H1 (cell line): ENCODE results near the gene PPRC1. TPM values are rescaled to one million over a fixed set of nuclear protein-coding genes. Genes with fewer than 3 reads are reported as not detected.
A peak's percentile ranks its signal among the peaks of the same experiment; 100 is the strongest.

Experiments
- CTCF ChIA-PET: fragments of 300-600 bp; sonication (Branson Sonifier 250); formaldehyde crosslinking; loops from one replicate; lab custom pipeline; 2021; ENCODE audit not compliant: partially characterized antibody; lab: Charles Lee
- POLR2A ChIA-PET: fragments of 300-600 bp; sonication (Branson Sonifier 250); formaldehyde crosslinking; loops from one replicate; lab custom pipeline; 2021; ENCODE audit warnings: inconsistent platforms; ENCODE audit not compliant: partially characterized antibody; lab: Charles Lee
- DNase-seq, 2 experiments: peaks; one replicate each; pipeline versions ENCODE4 v3.0.0 to v3.0.0-alpha.2; 2010 to 2022; ENCODE audit warnings: low spot score in 2 of 2, low read depth in 1 of 2, mixed read lengths in 1 of 2
- FAIRE-seq: peaks from 2 replicates; lab custom pipeline; 2011; peaks lifted over from hg19 to GRCh38; lab: Jason Lieb, UNC
- H2AFZ ChIP-seq: 2 replicates; pipeline ENCODE4 v1.8.1; 2012; ENCODE audit warnings: low read length, inconsistent platforms
- H2AK5ac ChIP-seq: 2 replicates; pipeline ENCODE4 v1.6.1; 2013; ENCODE audit warnings: low read depth, low read length
- H2BK120ac ChIP-seq: replicated peaks from 2 replicates; pipeline ENCODE3; 2013; ENCODE audit warnings: low read depth, low read length, inconsistent platforms
- H2BK12ac ChIP-seq: 2 replicates; pipeline ENCODE4 v1.6.1; 2013; ENCODE audit warnings: low read depth, low read length
- H2BK15ac ChIP-seq: 2 replicates; pipeline ENCODE4 v1.6.1; 2013; ENCODE audit warnings: low read length
- H2BK20ac ChIP-seq: 2 replicates; pipeline ENCODE4 v1.6.1; 2013; ENCODE audit warnings: low read length
- H2BK5ac ChIP-seq: 2 replicates; pipeline ENCODE4 v1.6.1; 2013; ENCODE audit warnings: low read depth, low read length
- H3K14ac ChIP-seq: 2 replicates; pipeline ENCODE4 v1.6.1; 2013; ENCODE audit warnings: inconsistent platforms; ENCODE audit not compliant: insufficient read length
- H3K18ac ChIP-seq: 2 replicates; pipeline ENCODE4 v1.6.1; 2013; ENCODE audit warnings: low read length; ENCODE audit errors: extremely low read depth
- H3K23ac ChIP-seq: 2 replicates; pipeline ENCODE4 v1.6.1; 2013; ENCODE audit warnings: inconsistent platforms; ENCODE audit not compliant: insufficient read length
- H3K23me2 ChIP-seq: 2 replicates; pipeline ENCODE4 v1.6.1; 2013; ENCODE audit warnings: low read depth, low read length
- H3K27ac ChIP-seq: 2 replicates; pipeline ENCODE4 v1.6.1; 2011; ENCODE audit warnings: low read depth, low read length, inconsistent platforms
- H3K27me3 ChIP-seq, 4 experiments: replicated peaks in 1 of 4; 1 replicate in 1 of 4; 2 replicates in 3 of 4; pipeline versions ENCODE4 v1.6.1 to v1.8.1; 2011 to 2013; ENCODE audit warnings: low read length in 3 of 4, mild to moderate bottlenecking in 3 of 4, inconsistent platforms in 2 of 4, mixed read lengths in 2 of 4, moderate library complexity in 1 of 4; ENCODE audit not compliant: control insufficient read depth in 3 of 4, insufficient read depth in 3 of 4; ENCODE audit errors: extremely low read depth in 1 of 4
- H3K36me3 ChIP-seq, 4 experiments: 2 replicates each; pipeline versions ENCODE4 v1.6.1 to v1.8.1; 2011 to 2013; ENCODE audit warnings: mild to moderate bottlenecking in 4 of 4, low read length in 3 of 4, moderate library complexity in 2 of 4, control low read depth in 1 of 4, inconsistent platforms in 1 of 4; ENCODE audit not compliant: insufficient read depth in 4 of 4, control insufficient read depth in 2 of 4
- H3K4ac ChIP-seq: replicated peaks from 2 replicates; pipeline ENCODE3; 2013; ENCODE audit warnings: low read length, low read depth, mixed read lengths, inconsistent platforms; ENCODE audit not compliant: insufficient read length
- H3K4me1 ChIP-seq, 4 experiments: replicated peaks in 1 of 4; 1 replicate in 1 of 4; 2 replicates in 3 of 4; pipeline versions ENCODE4 v1.6.1 to v1.8.1; 2011 to 2013; ENCODE audit warnings: low read length in 3 of 4, inconsistent platforms in 2 of 4, mixed read lengths in 1 of 4; ENCODE audit not compliant: insufficient read depth in 4 of 4, control insufficient read depth in 3 of 4
- H3K4me2 ChIP-seq, 2 experiments: 2 replicates each; pipeline versions ENCODE4 v1.6.1 to v1.8.1; 2011 to 2013; ENCODE audit warnings: low read depth in 2 of 2, low read length in 2 of 2, control low read depth in 1 of 2, inconsistent platforms in 1 of 2, mild to moderate bottlenecking in 1 of 2; ENCODE audit not compliant: insufficient read depth in 1 of 2
- H3K4me3 ChIP-seq, 4 experiments: fragments of 200-600, 300-600 bp in 1 of 4; sonication (generic), shearing (Covaris generic), sonication (Bioruptor Twin) in 1 of 4; 2 replicates each; pipeline versions ENCODE4 v1.5.1 to v1.8.1; 2011 to 2016; ENCODE audit warnings: low read length in 4 of 4, low read depth in 3 of 4, control low read depth in 2 of 4, inconsistent platforms in 2 of 4, mild to moderate bottlenecking in 2 of 4, mixed read lengths in 1 of 4, moderate library complexity in 1 of 4; ENCODE audit not compliant: insufficient read depth in 2 of 4; ENCODE audit errors: extremely low read depth in 1 of 4
- H3K56ac ChIP-seq: replicated peaks from 2 replicates; pipeline ENCODE3; 2013; ENCODE audit warnings: low read depth, mild to moderate bottlenecking, mixed read lengths, low read length, inconsistent platforms; ENCODE audit not compliant: insufficient read length
- H3K79me1 ChIP-seq: 2 replicates; pipeline ENCODE4 v1.6.1; 2013; ENCODE audit warnings: low read depth, low read length, control low read depth
- H3K79me2 ChIP-seq, 2 experiments: 2 replicates each; pipeline versions ENCODE4 v1.6.1 to v1.8.1; 2012 to 2013; ENCODE audit warnings: low read length in 2 of 2, mild to moderate bottlenecking in 2 of 2, inconsistent platforms in 1 of 2; ENCODE audit not compliant: insufficient read depth in 2 of 2, control insufficient read depth in 1 of 2
- H3K9ac ChIP-seq, 4 experiments: replicated peaks in 1 of 4; 1 replicate in 1 of 4; 2 replicates in 3 of 4; pipeline versions ENCODE4 v1.6.1 to v1.8.1; 2011 to 2013; ENCODE audit warnings: low read depth in 3 of 4, low read length in 3 of 4, control low read depth in 2 of 4, mild to moderate bottlenecking in 2 of 4, moderate library complexity in 2 of 4, inconsistent platforms in 1 of 4; ENCODE audit errors: extremely low read depth in 1 of 4
- H3K9me3 ChIP-seq, 2 experiments: 2 replicates each; pipeline versions ENCODE4 v1.6.1 to v1.8.1; 2012 to 2013; ENCODE audit warnings: mild to moderate bottlenecking in 2 of 2, moderate library complexity in 2 of 2, control low read depth in 1 of 2, inconsistent platforms in 1 of 2, low read depth in 1 of 2, low read length in 1 of 2, mixed read lengths in 1 of 2; ENCODE audit not compliant: insufficient read depth in 2 of 2
- H4K20me1 ChIP-seq, 2 experiments: replicated peaks in 1 of 2; 2 replicates each; pipeline versions ENCODE3 to v1.8.1; 2011 to 2013; ENCODE audit warnings: inconsistent platforms in 2 of 2, low read length in 2 of 2, mild to moderate bottlenecking in 1 of 2; ENCODE audit not compliant: insufficient read depth in 2 of 2, control insufficient read depth in 1 of 2
- H4K5ac ChIP-seq: 2 replicates; pipeline ENCODE4 v1.6.1; 2013; ENCODE audit warnings: low read length, low read depth, mixed read lengths, inconsistent platforms; ENCODE audit not compliant: insufficient read length
- H4K8ac ChIP-seq: 2 replicates; pipeline ENCODE4 v1.8.0; 2013; ENCODE audit warnings: mild to moderate bottlenecking, moderate library complexity, low read length, inconsistent platforms; ENCODE audit not compliant: insufficient read depth; ENCODE audit errors: extremely low read depth
- H4K91ac ChIP-seq: replicated peaks from 2 replicates; pipeline ENCODE3; 2013; ENCODE audit warnings: low read length, mixed read lengths, inconsistent platforms; ENCODE audit not compliant: insufficient read length
- TEAD4 ChIP-seq: IDR thresholded peaks from 2 replicates; pipeline ENCODE4 v1.6.1; 2012; ENCODE audit warnings: low read depth, low read length, inconsistent platforms, mixed read lengths
- WGBS, 2 experiments: shearing (Covaris generic) in 1 of 2; methylation state at CpG; one replicate each; pipeline versions ENCODE4 v1.1.6 to v1.1.7; 2013 to 2015; ENCODE audit warnings: low lambda C conversion rate in 2 of 2, mixed read lengths in 2 of 2, inconsistent platforms in 1 of 2, low coverage in 1 of 2, missing lambda C conversion rate in 1 of 2; ENCODE audit not compliant: insufficient replicate concordance in 2 of 2, insufficient coverage in 1 of 2, insufficient read length in 1 of 2; ENCODE audit errors: extremely low coverage in 1 of 2, missing lambda C conversion rate in 1 of 2; 5-methylcytosine and 5-hydroxymethylcytosine counted together
- polyA plus RNA-seq, 7 experiments: library from polyadenylated mRNA; depleted of rRNA in 3 of 7; stranded (reverse) in 5 of 7; unstranded in 2 of 7; fragments of >200 nt in 5 of 7; fragments of 200-250 nt in 2 of 7; gene quantifications; 1 replicate in 5 of 7; 2 replicates in 1 of 7; 4 replicates in 1 of 7; pipeline versions ENCODE4 v1.2.1 to v1.2.3, GENCODE V29; 2011 to 2013; ENCODE audit warnings: missing spikeins in 2 of 7, mixed read lengths in 2 of 7
- total RNA-seq: library from RNA; stranded (reverse); fragmentation: NEBNext Ultra II Directional; extraction: Animal tissue kit (Norgen Biotek cat#: 25700); gene quantifications from 2 replicates; pipeline ENCODE4 v1.2.1, GENCODE V29; 2021

The PPRC1 gene
- total and polyA plus RNA-seq, 2 of the 8 experiments (the other 6 are each of a cell fraction or from before 2014, with no cell fraction given), result 46.5 to 88.4 TPM

- FAIRE-seq, result no peak
- Histone ChIP-seq H2BK120ac (peak overlapping the region; percentile 12), H4K5ac (no peak overlapping the region), H2AFZ (no peak overlapping the region; the same call in 1 of the 2 replicates), H4K8ac (no peak overlapping the region), H3K4me1 (peaks cover 20 to 31% (median 23%) of the 10 kb centered on the region in 4 experiments), H2AK5ac (peak overlapping the region; percentile 49; the same call in 1 of the 2 replicates), H3K27ac (peak overlapping the region; percentile 85), H2BK5ac (peak overlapping the region; percentile 94), H2BK15ac (no peak overlapping the region), H3K79me2 (peaks cover 0 to 20% of the 10 kb centered on the region in 2 experiments; a peak in 2 of 4 replicates), H3K36me3 (no peaks in the 10 kb centered on the region), H3K9ac (no peak overlapping the region), H4K91ac (peak overlapping the region; percentile 76), H3K79me1 (no peaks in the 10 kb centered on the region; the same call in 1 of the 2 replicates), H3K4me3 (peak overlapping the region in 3 of 4 experiments; percentile 11 to 93 (median 83); a peak in 4 of 8 replicates), H3K9me3 (no peaks in the 10 kb centered on the region), H3K18ac (no peak overlapping the region; the same call in 1 of the 2 replicates), H2BK12ac (peak overlapping the region; percentile 97), H3K56ac (no peak overlapping the region), H3K14ac (no peak overlapping the region), H2BK20ac (peak overlapping the region; percentile 53; the same call in 1 of the 2 replicates), H4K20me1 (no peaks in the 10 kb centered on the region), H3K23ac (no peak overlapping the region), H3K4ac (peak overlapping the region; percentile 5), H3K27me3 (no peaks in the 10 kb centered on the region), H3K23me2 (peaks cover 21% of the 10 kb centered on the region), H3K4me2 (peak overlapping the region; percentile 65 to 94)
- DNase-seq, result no peak
- no peak for TF ChIP-seq TEAD4
- POLR2A ChIA-PET, result interaction anchor here (0.6 to 4.0 kb wide), 14 partner anchors 9 to 241 kb away, joined by 3 to 37 read pairs (median 4); partner anchors contain the start of genes NOLC1 and PPRC1
- 82% methylated on average over 1 of the region's 1 CpG; no CpG with 5 or more reads in 1 of the 2 experiments for whole genome bisulfite sequencing, 2 experiments
- CTCF ChIA-PET, result interaction anchor here (1.0 to 4.5 kb wide), 9 partner anchors 9 to 225 kb away, joined by 3 to 28 read pairs (median 3); partner anchors contain the start of gene PPRC1
Measured at GRCh38 chr10:102122450-102122849, 10.4 kb upstream of the PPRC1 start.
